GM18507 (cell line): ENCODE data around the gene ZNF407.

Experiments used
- DNase-seq: peaks from one replicate; pipeline ENCODE4 v3.0.0; 2011; ENCODE audit warnings: low read depth; ENCODE audit not compliant: insufficient read length; ENCODE audit errors: extremely low spot score
- FAIRE-seq: peaks from 2 replicates; lab custom pipeline; 2011; peaks lifted over from hg19 to GRCh38; lab: Jason Lieb, UNC

The ZNF407 gene

GRCh38 chr18:74760436-74760835 is 162.8 kb downstream of the ZNF407 start:
- FAIRE-seq (no peak), DNase-seq (no peak)

GRCh38 chr18:74766251-74766650 is 168.6 kb downstream of the ZNF407 start:
- DNase-seq = no peak
- peak; percentile 12 for FAIRE-seq

GRCh38 chr18:74768096-74768495 is 170.4 kb downstream of the ZNF407 start:
- DNase-seq (no peak), FAIRE-seq (no peak)

- DNase-seq = no peak
- FAIRE-seq = peak; percentile 77
Measured at GRCh38 chr18:74773171-74773624, 175.5 kb downstream of the ZNF407 start.

- DNase-seq (no peak), FAIRE-seq (no peak)
Measured at GRCh38 chr18:74774486-74774885, 176.8 kb downstream of the ZNF407 start.

- FAIRE-seq = peak; percentile 12
- DNase-seq = no peak
Measured at GRCh38 chr18:74775239-74775638, 177.6 kb downstream of the ZNF407 start.

- DNase-seq = no peak
- FAIRE-seq = no peak
Measured at GRCh38 chr18:74778191-74778847, 180.6 kb downstream of the ZNF407 start.

GRCh38 chr18:74784752-74785151 is 187.1 kb downstream of the ZNF407 start:
- DNase-seq = no peak

GRCh38 chr18:74785632-74786031 is 188.0 kb downstream of the ZNF407 start:
- no peak for DNase-seq
- no peak for FAIRE-seq

More at GRCh38 chr18:74784752-74785151, 187.1 kb downstream of the ZNF407 start:
- FAIRE-seq = no peak

GRCh38 chr18:74788657-74789056 is 191.0 kb downstream of the ZNF407 start:
- DNase-seq (no peak), FAIRE-seq (no peak)

GRCh38 chr18:74789078-74789477 is 191.4 kb downstream of the ZNF407 start:
- DNase-seq (no peak), FAIRE-seq (no peak)

- FAIRE-seq (no peak), DNase-seq (no peak)
Measured at GRCh38 chr18:74790451-74790850, 192.8 kb downstream of the ZNF407 start.

- no peak for DNase-seq
- FAIRE-seq = no peak
Measured at GRCh38 chr18:74791501-74792194, 194.0 kb downstream of the ZNF407 start.

GRCh38 chr18:74793746-74794145 is 196.1 kb downstream of the ZNF407 start:
- DNase-seq (no peak), FAIRE-seq (no peak)

- FAIRE-seq = peak; percentile 48
Measured at GRCh38 chr18:74795751-74796150, 198.1 kb downstream of the ZNF407 start.

GRCh38 chr18:74796211-74796610 is 198.5 kb downstream of the ZNF407 start:
- no peak for DNase-seq
- FAIRE-seq = no peak

More at GRCh38 chr18:74795751-74796150, 198.1 kb downstream of the ZNF407 start:
- DNase-seq = no peak

GRCh38 chr18:74796841-74797576 is 199.3 kb downstream of the ZNF407 start:
- DNase-seq (peak; percentile 14), FAIRE-seq (peak; percentile 90)

GRCh38 chr18:74797577-74798151 is 200.0 kb downstream of the ZNF407 start:
- no peak for DNase-seq
- FAIRE-seq = no peak

- DNase-seq (no peak), FAIRE-seq (no peak)
Measured at GRCh38 chr18:74799542-74799941, 201.9 kb downstream of the ZNF407 start.

GRCh38 chr18:74800098-74800497 is 202.4 kb downstream of the ZNF407 start:
- DNase-seq (no peak), FAIRE-seq (no peak)
